ENCODE data around the gene CRYBB3.
"Not testable (repeated sequence)": the region's sequence is repeated elsewhere in the genome, so short reads cannot be mapped to it uniquely, and the experiment has no call there.

CRYBB3 gene

DNA sequence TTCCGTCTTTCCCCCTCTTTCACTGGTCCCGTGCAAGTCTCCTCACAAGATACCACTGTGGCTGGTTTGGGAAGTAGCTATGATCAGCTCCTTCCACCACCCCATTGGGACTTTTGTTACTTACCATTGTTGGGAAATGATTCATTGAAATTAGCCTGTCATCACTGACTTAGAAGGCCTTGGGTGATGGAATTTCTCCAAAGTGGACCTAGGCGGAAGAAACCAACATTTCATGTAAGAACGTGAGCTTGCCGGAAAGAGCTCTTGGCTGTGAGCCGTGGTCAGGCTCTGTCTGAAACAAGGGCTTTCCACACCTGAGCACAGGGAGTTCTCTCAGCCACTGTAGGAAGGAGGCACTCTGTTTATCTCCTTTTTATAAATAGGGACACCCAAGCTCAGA is 23.5 kb upstream of the CRYBB3 start:
- DNase-seq = no peak

DNA sequence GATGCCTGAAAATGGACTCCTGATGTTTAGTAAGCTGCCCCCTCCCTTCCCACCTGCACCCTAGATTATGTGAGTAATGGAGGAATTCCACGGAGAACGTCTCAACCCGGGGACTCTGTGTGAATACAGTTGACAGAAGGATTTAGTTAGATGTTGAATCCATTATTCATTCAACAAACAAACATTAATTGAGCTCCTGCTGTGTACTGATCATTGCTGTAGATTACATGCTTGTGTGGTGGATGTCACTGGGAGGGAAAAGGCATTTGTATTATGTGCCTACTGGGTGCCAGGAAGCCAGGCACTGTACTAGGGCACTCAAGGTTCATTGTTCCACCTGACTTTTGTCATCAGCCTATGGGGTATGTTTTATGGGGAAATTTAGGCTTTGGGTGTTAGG is 22.9 kb upstream of the CRYBB3 start:
- DNase-seq = no peak

DNA sequence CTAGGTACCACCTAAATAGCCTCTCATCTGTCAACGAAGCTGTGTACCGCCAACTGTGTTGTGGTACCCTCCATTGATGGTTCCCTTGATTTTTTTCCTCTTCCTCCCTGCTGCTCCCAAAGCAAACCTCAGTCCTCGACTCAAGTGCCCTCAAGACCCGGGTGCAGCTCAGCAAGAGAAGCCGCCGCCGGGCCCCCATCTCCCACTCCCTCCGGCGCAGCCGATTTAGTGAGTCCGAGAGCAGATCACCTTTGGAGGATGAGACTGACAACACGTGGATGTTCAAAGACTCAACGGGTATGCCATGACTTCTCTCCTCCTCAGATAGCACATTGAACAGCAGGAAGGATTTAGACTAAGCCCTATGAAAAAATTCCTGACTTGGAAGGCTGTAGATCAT is 22.4 kb upstream of the CRYBB3 start:
- DNase-seq = no peak

DNA sequence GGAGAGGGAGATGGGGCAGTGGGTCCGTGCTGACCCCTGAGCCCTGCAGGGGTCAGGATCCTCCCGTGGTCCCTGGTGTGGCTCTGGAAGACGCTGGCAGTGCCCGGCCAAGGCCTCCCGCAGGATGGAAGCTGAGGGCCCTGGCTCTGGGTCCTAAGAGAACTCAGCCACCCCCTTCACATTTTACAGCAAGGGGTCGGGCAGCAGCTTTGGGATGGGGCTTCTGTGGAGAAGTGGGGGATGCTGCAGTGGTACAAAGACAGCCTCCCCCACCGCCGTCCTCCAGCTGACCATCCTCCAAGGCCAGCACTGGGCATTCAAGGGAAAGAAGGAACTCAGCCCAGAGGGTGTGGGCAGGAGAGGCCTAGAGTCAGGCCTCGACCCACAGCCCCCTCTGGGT is 21.8 kb upstream of the CRYBB3 start:
- no peak for DNase-seq

DNA sequence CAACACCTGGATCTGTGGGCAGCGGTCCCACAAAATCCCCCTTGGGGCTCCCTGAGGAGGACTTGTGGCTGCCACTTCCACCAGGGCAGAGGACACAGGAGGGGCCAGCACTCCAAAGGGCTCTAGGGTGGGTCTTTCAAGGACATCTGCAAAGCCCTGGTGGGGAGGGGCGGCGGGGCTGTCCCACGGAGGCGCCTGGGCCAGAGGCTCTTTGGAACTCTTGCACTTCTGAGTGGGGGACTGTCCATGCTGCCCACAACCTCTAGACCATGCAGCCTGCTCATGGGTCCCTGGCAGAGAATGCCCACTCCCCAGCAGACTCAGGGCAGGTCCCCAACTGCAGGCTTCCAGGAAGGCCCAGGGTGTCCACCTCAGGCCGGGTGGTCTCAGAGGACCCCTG is 21.3 kb upstream of the CRYBB3 start:
- peak; percentile 60 for DNase-seq

DNA sequence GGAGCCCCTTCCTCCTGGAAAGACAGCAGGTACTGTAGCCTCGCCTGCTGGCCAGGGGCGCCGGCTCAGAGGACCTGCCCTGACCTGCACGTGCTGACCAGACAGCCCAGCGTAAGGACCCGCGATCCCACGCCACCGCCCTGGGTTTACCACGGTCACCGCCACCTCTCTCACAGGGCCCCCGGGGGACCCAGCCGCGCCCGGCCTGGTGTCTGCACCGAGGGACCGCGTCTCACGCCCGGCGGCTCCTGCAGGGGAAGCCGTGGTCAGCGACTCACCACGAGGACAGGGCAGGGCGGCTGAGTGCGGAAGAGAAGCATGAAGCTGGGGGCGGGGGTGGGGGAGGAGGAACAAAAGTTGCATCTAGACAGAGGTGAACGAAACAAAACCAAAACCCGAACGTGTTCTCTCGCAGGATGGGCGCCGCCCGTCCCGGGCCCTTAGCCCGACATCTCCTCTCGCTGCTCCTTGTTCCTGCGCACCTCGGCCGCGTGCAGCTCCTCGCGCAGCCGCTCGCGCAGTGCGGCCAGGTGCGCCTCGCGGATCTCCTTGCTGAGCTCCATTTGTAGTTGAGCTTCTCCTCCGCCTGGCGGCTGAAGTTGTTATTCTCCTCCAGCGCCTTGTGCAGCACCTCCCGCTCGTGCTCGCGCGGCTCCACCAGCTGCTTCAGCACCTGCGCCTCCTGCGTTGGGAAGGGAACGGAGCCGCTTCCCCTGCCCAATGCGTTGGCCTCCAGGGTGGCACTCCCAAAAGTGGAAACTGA is 20.6 kb upstream of the CRYBB3 start:
- not testable (repeated sequence) for DNase-seq

DNA sequence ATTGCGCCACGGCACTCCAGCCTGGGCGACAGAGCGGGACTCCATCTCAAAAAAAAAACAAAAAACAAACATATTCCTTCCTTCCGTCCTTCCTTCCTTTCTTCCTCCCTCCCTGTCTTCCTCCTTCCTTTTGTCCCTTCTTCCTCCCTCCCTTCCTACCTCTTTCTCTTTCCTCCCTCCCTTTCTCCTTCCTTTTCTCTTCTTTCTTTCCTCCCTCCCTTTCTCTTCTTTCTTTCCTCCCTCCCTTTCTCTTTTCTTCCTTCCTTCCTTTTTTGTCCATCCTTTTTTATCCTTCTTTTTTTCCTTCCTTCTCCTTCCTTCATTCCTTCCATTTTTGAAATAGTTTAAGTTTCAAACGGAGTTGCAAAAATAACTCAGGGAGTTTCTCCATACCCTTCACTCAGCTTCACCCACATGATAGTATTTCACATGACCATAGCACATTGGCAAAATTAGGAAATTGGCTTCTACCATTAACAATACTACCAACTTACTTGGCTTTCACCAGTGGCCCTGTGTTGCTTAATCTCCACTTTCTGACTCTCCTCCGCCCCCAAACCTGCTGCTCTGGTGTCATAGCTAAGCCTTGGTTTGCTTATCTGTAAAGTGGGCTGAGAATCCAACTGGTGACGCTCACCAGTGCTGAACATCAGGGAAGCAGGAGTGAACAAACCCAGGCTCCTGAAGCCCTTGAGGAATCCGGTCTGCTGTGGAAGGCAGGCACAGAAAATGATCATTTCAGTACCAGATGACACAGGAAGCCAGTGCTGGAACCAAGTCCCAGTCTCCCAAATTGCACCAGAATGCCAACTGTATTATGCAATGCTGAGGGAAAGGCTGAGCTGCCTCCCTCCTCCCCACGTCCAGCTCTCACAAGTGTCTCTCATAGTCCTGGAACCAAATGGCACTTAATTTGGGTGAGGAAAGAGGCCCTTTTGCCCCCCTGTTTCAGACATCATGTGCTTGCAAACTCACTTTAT is 17.2 kb upstream of the CRYBB3 start:
- no peak for DNase-seq

DNA sequence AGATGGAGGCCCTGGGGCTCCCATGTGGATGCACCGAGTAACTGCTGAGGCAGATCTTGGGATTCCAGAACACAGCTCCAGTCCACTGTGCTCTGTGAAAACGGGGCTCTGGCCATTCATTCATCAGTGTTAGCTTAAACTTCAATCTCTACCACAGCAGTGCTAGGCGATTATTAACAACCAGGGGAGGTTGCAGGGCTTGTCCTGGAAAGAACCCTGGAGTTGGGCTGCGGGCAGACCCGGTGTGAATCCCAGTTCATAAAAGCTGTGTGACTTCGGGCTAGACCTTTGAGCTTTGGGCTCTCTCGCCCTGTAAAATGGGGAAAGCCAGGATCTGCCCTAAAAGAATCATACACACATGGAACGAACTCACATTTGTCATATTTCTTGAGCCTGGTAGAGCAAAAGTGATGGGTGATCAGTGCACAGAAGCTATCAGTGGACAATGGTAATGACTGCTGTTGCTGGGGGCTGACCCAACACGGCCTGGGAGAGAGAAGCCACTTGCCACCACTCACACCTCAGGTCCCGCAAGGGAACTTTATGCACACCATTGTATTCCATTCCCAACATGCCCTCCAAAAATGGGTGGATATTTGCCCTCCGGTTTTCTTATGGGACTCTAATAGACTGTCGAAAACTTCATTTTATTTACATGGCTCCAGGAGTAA is 15.6 kb upstream of the CRYBB3 start:
- DNase-seq = no peak

DNA sequence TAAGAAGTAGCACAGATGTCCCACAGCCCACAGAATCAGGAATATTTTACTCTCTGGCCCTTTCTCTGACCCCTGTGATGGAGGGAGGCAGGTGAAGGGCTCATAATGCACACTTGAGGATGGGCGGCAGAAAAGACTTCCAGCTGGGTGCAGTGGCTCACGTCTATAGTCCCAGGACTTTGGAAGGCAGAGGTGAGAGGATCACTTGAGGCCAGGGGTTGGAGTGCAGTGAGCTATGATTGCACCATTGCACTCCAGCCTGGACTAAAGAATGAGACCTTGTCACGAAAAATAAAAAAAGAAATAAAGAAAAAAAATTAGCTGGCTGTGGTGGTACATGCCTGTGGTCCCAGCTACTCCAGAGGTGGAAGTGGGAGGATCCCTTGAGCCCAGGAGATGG is 13.5 kb upstream of the CRYBB3 start:
- no peak for DNase-seq

DNA sequence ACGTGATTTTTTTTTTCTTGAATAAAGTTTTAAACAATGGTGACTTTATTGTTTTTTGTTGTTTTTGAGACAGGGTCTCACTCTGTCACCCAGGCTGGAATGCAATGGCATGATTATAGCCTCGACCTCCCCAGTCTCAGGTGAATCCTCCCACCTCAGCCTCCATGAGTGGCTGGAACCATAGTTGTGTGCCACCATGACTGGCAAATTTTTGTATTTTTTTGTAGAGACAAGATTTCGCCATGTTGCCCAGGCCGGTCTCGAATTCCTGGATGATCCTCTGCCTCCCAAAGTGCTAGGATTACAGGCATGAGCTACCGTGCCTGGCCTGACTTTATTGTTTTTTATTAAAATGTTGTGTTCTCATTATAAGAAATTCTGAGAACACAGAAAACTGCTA is 12.2 kb upstream of the CRYBB3 start:
- DNase-seq = no peak

DNA sequence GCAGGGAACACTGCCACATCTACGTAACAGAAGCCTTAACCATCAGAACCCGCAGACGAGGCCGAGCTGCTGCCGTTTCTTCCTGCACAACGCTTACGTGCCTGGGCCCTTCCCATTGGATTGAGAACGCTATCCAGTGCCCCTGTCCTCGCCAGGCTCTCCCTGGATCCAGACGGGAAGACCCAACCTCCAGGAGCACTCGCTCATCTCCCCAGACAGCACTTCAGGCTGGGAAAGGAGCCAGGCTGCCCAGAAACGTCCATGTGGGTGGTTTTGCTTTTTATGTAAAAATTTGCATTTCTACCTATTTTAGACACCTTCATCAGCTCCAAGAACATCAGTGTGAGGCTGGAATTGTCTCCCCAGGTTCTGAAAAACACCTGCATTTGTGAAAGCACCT is 7.3 kb upstream of the CRYBB3 start:
- DNase-seq = no peak

DNA sequence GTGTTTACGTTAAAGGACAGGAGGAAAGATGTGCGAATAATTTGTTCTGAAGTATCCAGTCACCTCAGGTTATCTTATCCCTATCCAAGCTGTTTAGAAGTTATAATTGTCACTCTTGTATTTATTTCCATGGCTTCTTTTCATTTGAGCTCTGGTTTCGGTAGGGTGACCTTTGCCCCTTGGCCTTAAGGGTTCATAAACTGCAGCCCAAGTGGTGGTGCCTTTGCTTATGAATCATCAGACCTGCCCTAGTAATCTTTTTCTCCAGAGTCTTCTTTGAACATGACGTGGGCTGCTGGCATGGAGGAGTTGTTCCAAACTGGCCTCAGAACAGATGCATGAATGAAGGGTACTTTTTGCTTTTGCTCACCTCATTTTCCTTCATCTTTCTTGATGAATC is 6.5 kb upstream of the CRYBB3 start:
- no peak for DNase-seq

DNA sequence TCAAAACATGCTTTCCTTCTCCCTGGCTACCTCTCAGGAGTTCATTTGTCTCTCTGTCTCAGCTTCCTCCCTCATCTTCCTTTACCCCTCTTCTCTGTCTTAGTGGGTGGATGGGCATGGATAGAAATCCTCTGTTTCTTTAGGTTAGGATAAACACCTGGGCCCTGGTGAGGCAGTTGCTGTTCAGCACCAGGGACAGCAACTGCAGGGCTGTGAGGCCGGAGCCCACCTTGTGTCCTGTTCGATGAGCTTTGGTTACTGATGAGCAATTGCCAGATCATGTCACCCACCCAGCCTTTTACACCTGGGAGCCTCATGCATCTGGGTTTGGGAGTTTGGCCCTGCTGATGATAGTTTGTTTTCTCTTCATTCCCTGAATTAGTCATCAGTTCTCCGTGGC is 6.1 kb upstream of the CRYBB3 start:
- DNase-seq = no peak

DNA sequence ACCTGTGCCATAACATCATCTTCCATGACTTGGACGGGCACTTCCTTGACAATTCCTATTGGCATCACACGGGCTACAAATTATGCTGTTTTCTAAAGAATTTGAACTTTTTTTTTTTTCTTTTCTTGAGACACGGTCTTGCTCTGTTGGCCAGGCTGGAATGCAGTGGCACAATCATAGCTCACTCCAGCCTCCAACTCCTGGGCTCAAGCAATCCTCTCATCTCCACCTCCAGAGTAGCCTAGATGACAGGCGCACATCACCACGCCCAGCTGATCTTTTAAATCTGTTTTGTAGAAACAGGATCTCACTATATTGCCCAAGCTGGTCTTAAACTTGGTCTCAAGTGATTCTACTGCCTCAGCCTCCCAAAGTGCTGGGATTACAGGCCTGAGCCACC is 3.3 kb upstream of the CRYBB3 start:
- DNase-seq = no peak

DNA sequence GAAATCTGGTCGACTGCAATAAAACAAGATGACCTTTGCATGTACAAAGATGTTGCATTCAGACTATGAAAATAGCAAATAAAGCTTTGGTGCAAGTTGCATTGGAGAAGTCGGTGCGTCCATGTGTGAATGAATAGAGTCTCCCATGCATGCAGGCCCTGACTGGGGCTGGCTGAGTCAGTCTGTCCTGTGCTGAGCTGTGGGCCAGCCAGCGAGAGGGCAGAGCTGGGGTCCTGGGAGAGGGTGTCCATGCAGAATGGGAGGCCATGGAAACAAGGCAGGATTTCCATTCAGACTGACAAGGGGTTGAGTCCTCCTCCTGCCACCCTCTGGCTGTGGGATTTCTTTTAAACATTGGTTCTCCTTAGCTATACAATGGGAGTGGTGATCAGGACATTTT is 2.3 kb upstream of the CRYBB3 start:
- DNase-seq = no peak

DNA sequence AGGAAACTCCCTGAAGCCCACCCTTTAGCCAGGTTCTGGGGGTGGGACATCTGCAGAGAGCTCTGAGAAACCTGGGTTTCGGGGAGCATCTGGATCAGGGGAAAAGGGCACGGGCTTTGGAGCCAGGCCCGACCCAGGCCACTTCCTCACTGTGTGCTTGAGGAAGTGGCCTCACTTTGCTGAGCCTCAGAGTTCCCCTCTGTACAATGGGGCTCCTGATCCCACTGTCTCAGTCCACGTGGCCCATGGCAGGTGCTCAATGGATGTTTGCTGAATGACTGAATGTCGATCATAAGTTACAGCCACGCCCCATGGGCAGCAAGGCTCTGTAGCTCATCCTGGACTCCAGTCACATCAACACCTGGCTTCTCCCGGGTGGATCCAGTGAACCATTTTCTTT is 1.3 kb downstream of the CRYBB3 start:
- no peak for DNase-seq

DNA sequence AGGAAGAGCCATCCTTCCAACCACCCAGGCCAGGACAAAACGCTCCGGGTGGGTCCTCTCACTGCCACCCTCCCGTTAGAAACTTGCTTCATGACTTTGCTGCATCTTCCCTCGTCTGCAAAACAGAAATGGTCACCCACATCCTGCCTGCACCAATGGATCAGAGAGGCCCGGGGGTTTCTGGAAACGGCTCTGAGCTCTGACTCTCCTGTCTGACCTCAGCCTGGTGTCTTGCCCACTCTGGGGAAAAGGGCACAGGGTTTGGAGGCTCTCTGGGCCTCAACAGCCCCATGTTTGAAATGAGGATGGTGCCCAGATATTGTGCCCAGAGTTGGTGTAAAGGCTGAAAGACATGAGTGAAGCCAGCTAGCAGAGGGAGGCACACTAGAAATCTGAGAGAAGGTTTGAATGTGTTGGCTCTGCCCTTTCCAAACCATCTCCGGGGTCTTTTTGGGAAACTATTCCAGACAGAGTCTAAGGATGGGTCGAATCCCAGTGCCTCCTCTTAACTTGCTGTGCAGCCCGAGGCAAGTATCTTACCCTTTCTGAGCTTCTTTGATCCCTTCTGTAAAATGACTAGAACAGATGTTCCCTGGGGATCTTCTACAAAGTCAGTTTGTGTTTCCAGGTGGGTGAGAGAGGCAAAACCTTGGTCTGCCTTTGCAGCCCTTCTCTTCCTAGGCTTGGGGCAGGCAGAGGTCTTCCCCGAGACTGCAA is 2.1 kb downstream of the CRYBB3 start:
- no peak for DNase-seq

DNA sequence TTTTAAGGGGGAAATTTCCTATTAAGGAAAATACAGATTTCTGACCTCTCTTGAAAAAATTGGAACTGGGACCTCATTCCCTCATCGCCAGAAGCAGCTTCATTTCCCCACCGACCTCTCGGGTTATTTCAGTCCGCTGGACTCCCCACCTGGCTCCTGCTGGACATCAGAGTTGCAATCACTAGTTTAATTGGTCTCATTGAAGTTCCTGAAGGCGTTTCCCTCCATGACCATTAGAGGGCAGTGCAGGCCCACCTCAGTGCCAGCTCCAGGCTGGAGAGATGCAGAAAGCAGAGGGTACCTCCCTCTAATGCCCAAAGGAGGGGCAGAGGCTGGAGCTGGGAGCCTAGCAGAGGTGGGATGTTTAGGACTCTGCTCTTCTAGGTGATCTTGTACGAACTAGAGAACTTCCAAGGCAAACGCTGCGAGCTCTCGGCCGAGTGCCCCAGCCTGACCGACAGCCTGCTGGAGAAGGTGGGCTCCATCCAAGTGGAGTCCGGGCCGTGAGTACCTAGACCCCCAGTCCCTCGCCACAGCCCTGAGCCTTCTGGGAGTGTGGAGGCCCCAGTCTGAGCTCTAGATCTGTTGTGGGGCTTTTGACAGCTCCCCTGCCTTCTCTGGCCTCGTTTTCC is 2.7 kb downstream of the CRYBB3 start:
- DNase-seq = peak; percentile 81

DNA sequence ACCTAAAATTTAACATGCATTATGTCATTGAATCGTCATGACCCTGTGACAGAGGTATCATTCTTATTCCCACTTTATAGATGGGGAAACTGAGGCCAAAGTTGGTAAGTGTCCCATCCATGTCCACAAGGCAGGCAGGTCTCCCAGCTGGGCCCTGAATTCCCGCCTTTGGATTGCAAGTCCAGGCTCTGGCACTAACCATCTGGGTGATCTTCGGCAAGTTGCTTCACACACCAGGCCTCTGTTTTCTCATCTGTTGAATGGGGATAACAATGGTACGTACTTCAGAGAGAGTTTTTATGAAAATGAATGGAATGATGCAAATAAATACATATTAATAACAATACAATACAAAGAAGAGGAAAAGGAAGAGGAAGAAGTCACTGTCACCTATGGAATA is 3.4 kb downstream of the CRYBB3 start:
- DNase-seq = no peak

DNA sequence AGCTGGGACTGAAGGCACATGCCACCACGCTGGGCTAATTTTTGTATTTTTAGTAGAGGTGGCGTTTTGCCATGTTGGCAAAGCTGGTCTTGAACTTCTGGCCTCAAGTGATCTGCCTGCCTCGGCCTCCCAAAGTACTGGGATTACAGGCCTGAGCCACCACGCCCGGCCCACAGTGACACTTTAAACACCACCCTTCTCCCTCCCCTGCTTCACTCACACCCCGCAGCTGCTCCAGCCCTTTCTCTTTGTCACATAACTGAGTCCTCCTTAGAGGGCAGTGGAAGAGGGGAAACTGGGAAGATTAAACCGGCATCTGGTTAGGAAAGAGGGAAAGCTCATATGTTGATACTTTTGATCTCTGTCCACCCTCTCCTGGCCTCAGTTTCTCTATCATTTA is 4.9 kb downstream of the CRYBB3 start:
- DNase-seq = not testable (repeated sequence)

DNA sequence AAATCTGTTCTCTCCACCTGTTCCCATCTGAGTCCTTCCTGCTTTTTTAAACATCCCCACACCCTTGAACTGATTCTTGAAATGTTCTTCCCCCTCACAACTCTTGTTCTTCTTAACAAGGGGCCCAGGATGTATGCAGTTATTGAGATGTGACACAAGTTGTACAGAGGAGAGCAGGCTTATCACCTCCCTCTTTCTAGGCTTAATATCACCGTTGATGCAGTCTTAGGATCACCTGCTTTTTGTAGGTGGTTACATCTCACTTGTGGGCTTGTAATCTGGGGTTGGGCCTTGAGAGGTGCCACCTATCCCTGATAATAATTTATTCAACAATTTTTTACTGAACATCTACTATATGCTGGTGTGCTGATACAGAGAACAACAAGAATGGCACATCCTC is 6.2 kb downstream of the CRYBB3 start:
- no peak for DNase-seq

DNA sequence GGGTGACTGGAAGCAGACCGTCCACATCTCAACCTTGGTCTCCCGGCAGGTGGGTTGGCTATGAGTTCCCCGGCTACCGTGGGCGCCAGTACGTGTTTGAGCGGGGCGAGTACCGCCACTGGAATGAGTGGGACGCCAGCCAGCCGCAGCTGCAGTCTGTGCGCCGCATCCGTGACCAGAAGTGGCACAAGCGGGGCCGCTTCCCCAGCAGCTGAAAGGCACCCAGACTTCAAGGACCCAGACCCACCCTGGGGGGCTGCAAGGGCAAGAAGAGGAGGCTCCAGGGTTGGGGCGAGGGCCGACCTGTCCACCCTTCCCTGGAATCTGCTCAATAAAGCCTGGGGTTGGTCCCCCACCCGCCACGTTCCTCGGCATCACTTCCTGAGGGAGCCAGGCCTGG is 7.3 kb downstream of the CRYBB3 start:
- no peak for DNase-seq
